ENCODE results near the gene IL5.
"Not testable (repeated sequence)": the region's sequence is repeated elsewhere in the genome, so short reads cannot be mapped to it uniquely, and the experiment has no call there.

The IL5 gene

GRCh38 chr5:132528866-132529634 lies 14.3 kb downstream of the IL5 start:
- DNase-seq, result no peak

DNA sequence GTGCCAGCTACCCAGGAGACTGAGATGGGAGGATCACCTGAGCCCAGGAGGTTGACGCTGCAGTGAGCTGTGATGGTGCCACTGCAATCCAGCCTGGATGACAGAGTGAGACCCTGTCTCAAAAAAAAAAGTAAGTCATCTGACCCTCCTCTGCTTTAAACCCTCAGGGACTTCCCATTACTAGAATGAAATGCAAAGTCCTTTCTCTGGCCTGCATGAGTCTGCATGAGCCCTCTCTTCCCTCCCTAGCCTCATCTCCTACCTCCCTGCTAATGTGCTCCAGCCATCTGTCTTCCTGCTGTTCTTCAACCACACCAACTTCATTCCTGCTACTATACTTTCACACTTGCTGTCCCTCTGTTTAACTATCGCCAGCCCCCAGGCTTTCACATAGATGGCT lies 15.3 kb downstream of the IL5 start:
- no peak for DNase-seq

DNA sequence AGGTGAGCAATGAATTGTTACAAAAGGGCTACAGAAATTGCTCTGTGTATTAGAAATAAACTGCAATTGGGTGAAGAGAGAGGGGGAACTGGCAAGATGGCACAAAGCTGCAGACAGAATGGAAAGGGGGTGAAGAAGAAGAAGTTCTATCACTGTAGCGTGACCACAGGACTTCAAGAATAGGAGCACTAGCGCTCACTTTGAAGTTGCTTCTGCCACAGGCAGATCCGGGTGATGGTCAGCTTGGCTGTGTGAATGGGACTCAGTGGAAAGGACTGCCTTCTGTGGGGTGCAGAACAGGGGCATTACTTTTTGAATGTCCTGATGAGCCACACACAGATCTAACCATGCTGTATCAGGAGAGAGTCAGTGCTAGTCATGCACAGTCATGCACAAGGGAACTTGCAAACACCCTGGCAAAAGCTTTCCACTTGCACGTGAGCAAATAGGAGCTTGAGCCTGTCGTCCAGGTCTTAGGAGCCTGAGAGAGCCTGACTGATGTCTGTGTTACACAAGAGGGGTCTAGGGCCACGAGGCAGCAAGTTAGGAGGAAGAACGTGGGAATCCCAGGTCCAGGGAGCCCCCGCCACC lies 16.3 kb downstream of the IL5 start:
- DNase-seq, result no peak

DNA sequence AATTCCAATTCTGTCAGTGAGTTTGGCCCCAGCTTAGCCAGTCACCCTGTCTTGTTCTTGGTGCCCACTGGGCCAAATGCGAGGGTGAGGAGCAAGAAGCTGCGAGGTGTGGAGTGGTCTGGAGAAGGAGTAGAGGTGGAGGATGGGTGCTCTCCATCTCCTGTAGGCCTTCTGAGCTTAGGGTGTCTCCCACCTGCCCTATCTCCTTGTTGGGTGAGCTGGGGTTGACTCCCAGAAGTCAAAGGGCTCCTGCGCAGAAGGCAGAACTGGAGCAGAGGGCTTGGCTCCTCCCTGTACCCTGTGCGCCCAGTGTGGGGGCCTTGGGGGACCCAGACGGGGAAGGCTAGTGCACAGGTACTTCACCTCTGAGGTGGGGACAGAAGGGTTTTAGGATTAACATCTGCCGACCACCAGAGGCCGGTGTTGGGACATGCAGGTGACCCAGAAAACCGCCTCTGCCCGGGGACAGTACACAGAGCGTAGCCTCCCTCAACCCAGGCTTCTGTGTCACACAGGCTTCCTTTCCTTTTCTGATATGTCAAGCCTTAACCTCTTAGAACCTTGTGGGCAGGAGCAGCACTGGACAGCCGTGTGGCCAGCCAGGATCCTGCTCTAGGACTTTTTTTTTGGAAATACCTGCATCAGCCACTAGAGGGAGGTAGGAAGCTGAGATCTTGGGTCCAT lies 16.9 kb downstream of the IL5 start:
- no peak for DNase-seq

GRCh38 chr5:132525299-132525724 lies 18.0 kb downstream of the IL5 start:
- no peak for DNase-seq

DNA sequence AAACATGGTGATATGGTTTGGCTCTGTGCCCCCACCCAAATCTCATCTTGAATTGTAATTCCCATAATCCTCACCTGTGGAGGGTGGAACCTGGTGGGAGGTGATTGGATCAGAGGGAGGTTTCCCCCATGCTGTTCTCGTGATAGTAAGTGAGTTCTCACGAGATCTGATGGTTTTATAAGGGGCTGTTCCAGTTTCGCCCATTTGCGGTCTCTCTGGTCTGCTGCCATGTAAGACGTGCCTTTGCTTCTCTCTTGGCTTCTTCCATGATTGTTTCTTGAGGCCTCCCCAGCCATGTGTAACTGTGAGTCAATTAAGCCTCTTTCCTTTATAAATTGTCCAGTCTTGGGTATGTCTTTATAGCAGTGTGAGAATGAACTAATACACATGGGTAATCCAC lies 18.4 kb downstream of the IL5 start:
- DNase-seq, result not testable (repeated sequence)

DNA sequence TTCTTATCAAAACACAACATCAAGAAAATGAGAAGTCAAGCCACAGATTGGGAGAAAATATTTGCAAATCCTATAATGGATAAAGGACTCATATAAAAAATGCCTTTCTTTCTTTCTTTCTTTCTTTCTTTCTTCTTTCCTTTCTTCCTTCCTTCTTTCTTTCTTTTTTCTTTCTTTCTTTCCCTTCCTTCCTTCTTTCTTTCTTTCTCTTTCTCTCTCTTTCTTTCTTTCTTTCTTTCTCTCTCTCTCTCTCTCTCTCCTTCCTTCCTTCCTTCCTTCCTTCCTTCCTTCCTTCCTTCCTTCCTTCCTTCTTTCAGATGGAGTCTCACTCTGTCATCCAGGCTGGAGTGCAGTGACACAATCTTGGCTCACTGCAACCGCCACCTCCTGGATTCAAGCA lies 21.3 kb downstream of the IL5 start:
- DNase-seq, result not testable (repeated sequence)

DNA sequence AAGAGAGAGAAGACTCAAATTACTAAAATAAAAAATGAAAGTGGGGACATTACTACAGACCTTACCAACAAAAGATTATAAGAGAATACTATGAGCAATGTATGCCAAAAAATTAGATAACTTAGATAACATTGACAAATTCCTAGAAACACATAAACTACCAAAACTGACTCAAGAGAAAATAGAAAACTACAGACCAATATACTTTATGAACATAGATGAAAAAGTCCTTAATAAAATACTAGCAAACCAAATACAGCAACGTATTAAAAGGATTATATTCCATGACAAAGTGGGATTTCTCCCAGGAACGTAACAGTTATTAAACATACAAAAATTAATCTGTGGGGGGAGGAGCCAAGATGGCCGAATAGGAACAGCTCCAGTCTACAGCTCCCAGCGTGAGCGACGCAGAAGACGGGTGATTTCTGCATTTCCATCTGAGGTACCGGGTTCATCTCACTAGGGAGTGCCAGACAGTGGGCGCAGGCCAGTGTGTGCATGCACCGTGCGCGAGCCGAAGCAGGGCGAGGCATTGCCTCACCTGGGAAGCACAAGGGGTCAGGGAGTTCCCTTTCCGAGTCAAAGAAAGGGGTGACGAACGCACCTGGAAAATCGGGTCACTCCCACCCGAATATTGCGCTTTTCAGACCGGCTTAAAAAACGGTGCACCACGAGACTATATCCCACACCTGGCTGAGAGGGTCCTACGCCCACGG lies 29.5 kb downstream of the IL5 start:
- DNase-seq, result not testable (repeated sequence)

- no peak for DNase-seq
These were observed 33.2 kb downstream of the IL5 start for GRCh38 chr5:132510076-132510475.

DNA sequence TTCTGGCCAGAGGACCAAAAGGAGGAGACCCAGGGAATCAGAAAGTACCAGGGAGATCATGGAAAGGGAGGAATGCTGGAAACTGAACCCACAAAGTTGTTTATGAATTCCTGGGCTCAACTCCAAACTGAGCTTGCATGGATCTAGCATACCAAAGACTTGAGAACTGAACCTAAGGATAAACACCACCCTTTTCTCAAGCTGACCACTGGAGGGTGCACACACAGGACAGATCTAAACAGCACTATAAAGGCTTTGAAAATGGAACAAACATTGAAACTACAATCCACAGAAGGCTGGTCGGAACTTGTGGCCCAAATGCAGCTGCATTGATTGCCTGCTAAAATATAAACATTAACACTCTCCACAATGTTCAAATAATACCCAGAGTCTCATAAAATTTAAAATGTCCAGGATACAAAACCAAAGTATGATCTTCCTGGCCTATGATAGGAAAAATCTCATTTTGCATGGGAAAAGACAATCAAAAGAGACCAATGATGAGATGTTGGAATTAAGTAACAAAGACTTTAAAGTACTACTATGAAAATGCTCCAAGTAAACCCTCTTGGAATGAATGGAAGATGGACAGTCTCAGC lies 37.1 kb downstream of the IL5 start:
- no peak for DNase-seq

DNA sequence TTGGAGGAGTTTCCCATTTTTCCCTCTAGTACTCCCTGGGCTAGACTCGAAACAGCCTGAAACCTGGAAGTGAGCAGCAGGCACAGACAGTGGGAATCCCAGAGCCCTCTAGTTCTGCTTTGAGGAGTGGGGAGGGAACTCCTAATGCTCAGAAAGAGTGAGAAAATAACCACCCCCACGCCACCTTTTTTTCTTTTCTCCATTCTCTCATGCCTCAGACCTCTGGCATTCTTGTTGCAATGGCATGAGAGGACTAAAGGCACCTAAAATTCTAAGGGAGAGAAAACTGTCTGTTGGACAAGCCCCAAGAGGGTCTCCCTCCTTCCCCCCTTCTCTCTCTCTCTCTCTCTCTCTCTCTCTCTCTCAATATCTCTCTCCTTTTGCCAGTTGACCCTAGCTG lies 37.7 kb downstream of the IL5 start:
- no peak for DNase-seq

GRCh38 chr5:132504746-132505145 lies 38.6 kb downstream of the IL5 start:
- no peak for DNase-seq

DNA sequence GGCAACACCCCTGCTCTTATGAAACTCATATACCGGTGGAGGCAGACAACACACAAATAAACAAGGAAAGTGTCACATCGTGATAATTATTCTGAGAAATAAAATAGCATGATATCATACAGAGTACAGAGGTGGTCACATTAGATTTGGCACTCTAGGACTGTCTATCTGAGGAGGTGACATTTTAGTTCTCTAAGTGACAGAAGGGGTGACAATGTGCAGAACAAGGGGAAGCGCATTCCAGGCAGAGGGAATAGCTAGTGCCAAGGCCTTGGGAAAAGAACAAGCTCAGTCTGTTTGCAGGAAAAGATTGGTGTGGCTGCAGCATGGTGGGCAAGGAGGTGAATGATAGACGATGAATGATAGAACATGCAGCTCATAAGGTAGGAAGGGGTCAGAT lies 40.1 kb downstream of the IL5 start:
- DNase-seq, result no peak

GRCh38 chr5:132501961-132502931 lies 41.1 kb downstream of the IL5 start:
- no peak for DNase-seq

GRCh38 chr5:132501629-132501956 lies 41.7 kb downstream of the IL5 start:
- no peak for DNase-seq

- peak; percentile 12 for DNase-seq
These were observed 42.2 kb downstream of the IL5 start for GRCh38 chr5:132500931-132501628.

DNA sequence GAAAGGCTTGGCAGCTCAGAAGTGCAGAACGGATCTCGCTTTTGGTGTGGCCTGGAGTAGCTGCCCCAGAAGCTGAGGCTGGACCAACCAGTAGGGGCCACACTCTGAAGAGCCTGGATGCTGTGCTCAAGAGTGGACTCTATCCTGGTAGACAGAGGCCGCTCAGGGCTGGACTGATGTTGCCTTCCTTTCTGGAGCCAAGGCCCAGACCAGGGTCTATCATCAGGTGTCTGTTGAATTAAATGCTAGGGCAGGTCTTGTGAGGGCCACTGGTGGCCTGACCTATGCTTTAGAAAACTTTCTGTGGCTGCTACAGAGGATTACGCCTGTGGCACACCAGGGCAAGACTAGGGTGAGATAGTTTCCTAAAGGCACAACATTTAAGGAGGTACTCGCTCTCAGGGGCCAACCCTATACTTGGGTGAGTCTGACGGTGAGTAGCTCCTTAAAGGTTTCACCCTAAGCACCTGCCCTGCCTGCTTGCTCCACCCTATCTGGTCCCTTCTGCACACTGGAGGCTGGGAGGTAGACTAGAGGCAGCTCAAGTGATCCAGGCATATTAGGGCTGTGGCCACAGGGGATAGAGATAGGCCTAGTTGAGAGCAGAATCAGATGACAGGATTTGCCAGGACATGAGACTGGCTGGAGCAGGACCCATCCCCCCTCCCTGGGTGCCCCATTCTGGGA lies 42.9 kb downstream of the IL5 start:
- no peak for DNase-seq

- no peak for DNase-seq
These were observed 43.7 kb downstream of the IL5 start for GRCh38 chr5:132499440-132500243.

DNA sequence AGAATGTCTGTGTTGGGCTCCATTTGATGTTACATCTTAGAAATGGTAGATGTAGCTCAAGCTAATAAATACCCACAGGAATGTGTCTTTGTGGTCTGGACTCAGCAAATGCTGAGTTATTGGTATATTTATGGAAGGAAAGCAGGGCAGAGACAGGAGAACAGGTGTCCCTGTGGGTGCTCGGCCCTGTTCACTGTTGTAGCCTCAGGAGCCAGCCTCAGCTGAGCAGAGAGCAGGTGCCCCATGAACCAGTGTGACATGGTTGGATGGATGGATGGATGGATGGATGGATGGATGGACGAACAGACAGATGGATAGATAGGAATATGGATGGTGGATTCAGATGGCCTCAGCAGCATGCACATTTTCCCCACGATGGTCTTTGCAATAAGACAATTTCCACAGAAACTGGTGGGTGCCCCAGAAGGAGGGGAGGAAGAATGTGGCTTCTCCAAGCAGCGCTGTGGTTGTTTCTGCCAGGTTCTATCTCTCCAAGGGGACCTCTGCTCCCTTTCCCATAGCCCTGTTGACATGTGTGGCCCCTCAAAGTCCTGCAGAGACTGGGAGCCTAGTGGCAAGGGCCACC lies 44.5 kb downstream of the IL5 start:
- no peak for DNase-seq

All from NCI-H526 treated with DMSO at 0.1 percent for 48 hours (cell line).